ENCODE data around the gene XRCC5. TPM values are rescaled to one million over a fixed set of nuclear protein-coding genes. Genes with fewer than 3 reads are reported as not detected.

XRCC5 gene
- total and polyA plus RNA-seq, 2 donors (not counting 3 experiments of a cell fraction or from before 2014, with no cell fraction given), result 267 to 319 TPM

GRCh38 chr2:216144372-216144771, 35.2 kb downstream of the XRCC5 start:
- H3K4me2 ChIP-seq (ENCODE audit: insufficient read depth, low read length), result no peak overlapping the region
- intact Hi-C loops (cut with micrococcal nuclease) (loop anchor here (10.0 kb wide), 1 partner anchor 350 kb away; the partner anchor contains the start of gene RPL37A), dilution Hi-C loops (cut with MboI; ENCODE audit: extremely low pct_ligation_motif_present, low sequenced_read_pairs) (no loop called here)
- H3K36me3 ChIP-seq (ENCODE audit: control insufficient read depth in 2 of 2, extremely low read depth in 1 of 2, insufficient read depth in 2 of 2, low read length in 2 of 2), result peaks cover 36 to 53% of the 10 kb centered on the region in 2 experiments
- H3K4me1 ChIP-seq (ENCODE audit: control insufficient read depth, extremely low read depth, insufficient read depth, low read length), result peaks cover 16% of the 10 kb centered on the region
- H4K20me1 ChIP-seq (replicated peaks; ENCODE audit: control insufficient read depth, extremely low read depth, insufficient read depth, low read length), result peaks cover 3% of the 10 kb centered on the region
- FAIRE-seq (no peak), DNase-seq (ENCODE audit: low read depth, low spot score) (no peak)
- H3K9me3 ChIP-seq (replicated peaks; ENCODE audit: control insufficient read depth, insufficient read depth, low read length), result no peaks in the 10 kb centered on the region
- no TSS peak for BruUV-seq (replicated peaks)
- H3K27me3 ChIP-seq (ENCODE audit: control insufficient read depth in 2 of 2, insufficient read depth in 2 of 2, low read length in 2 of 2), result no peaks in the 10 kb centered on the region
- no peak overlapping the region for H3K9ac ChIP-seq (replicated peaks; ENCODE audit: extremely low read depth, insufficient read depth, low read length)
- CTCF ChIA-PET, result no interaction called here
- H2AFZ ChIP-seq (ENCODE audit: low read depth, low read length), result no peak overlapping the region
- no peak overlapping the region for H3K4me3 ChIP-seq (replicated peaks in 1 of 3; ENCODE audit: insufficient read depth in 1 of 3, low read depth in 1 of 3, low read length in 3 of 3)
- TF ChIP-seq EZH2 (IDR thresholded peaks at IDR 0.05; ENCODE audit: borderline replicate concordance, low read depth, low read length, severe bottlenecking), result no peak
- no peak for TF ChIP-seq MYC (IDR thresholded peaks at IDR 0.05; ENCODE audit: low read depth, low read length)
- TF ChIP-seq MAX (IDR thresholded peaks at IDR 0.05; ENCODE audit: insufficient read depth, insufficient read length), result no peak
- no peak for TF ChIP-seq POLR2A (IDR thresholded peaks at IDR 0.05; ENCODE audit: low read depth, low read length)
- no peak for TF ChIP-seq GATA2 (IDR thresholded peaks at IDR 0.05; ENCODE audit: insufficient read depth, insufficient read length, low read depth, low read length)
- no peak for TF ChIP-seq CTCF (IDR thresholded peaks at IDR 0.05; ENCODE audit: extremely low read depth in 1 of 2, insufficient read depth in 1 of 2, low read depth in 1 of 2, low read length in 2 of 2)
- no peak for TF ChIP-seq POLR2AphosphoS5 (IDR thresholded peaks at IDR 0.05; ENCODE audit: insufficient read depth, low read depth, low read length)
- TF ChIP-seq FOS (IDR thresholded peaks at IDR 0.05; ENCODE audit: borderline replicate concordance, insufficient read depth, low read length), result no peak
- H3K9me1 ChIP-seq (replicated peaks; ENCODE audit: control insufficient read depth, extremely low read depth, insufficient read depth, low read length), result no peaks in the 10 kb centered on the region
- H3K27ac ChIP-seq (ENCODE audit: insufficient read depth, low read depth, low read length), result no peak overlapping the region
- H3K79me2 ChIP-seq (ENCODE audit: control insufficient read depth, insufficient read depth, low read length), result peaks cover 29% of the 10 kb centered on the region
- POLR2A ChIA-PET, result no interaction called here

Measured in endothelial cell of umbilical vein (primary cell).